Memory B cell (primary cell): Measurements from ENCODE around the gene PAQR7.
"Not testable (repeated sequence)": the region's sequence is repeated elsewhere in the genome, so short reads cannot be mapped to it uniquely, and the experiment has no call there.

ENCODE experiments used
- ATAC-seq: fragments of 150-1000 bp; cut with Tn5 transposase; 2 replicates; pipeline ENCODE4 v1.10.0; 2021; ENCODE audit warnings: low read depth, mild to moderate bottlenecking, moderate library complexity
- DNase-seq, 2 donors: peaks; one replicate each; pipeline ENCODE4 v3.0.0; 2022; ENCODE audit warnings: low spot score in 2 of 2
- H3K27ac Mint-ChIP-seq: one replicate; pipeline ENCODE4 v1.8.0; 2022; ENCODE audit warnings: mild to moderate bottlenecking, moderate library complexity, mixed read lengths
- H3K27me3 Mint-ChIP-seq: one replicate; pipeline ENCODE4 v1.8.0; 2022; ENCODE audit warnings: mixed read lengths
- H3K36me3 Mint-ChIP-seq: one replicate; pipeline ENCODE4 v1.8.0; 2022; ENCODE audit warnings: mild to moderate bottlenecking, mixed read lengths
- H3K4me1 Mint-ChIP-seq: one replicate; pipeline ENCODE4 v1.8.0; 2022; ENCODE audit warnings: mixed read lengths
- H3K4me3 Mint-ChIP-seq: one replicate; pipeline ENCODE4 v1.8.0; 2022; ENCODE audit warnings: mild to moderate bottlenecking, moderate library complexity, mixed read lengths
- H3K9me3 Mint-ChIP-seq: one replicate; pipeline ENCODE4 v1.8.0; 2022; ENCODE audit warnings: mixed read lengths

Gene PAQR7

GRCh38 chr1:25858906-25859789 lies 16.4 kb downstream of the PAQR7 start, which contains the start of gene AUNIP:
TSS of gene AUNIP (minus strand) at chr1:25859457. CDS start at chr1:25859357, 100 bp downstream.
- Mint-ChIP-seq H3K9me3 (no peaks in the 10 kb centered on the region), H3K27ac (peak within 1 kb of the TSS; percentile 92), H3K36me3 (peaks cover 7% of the 10 kb centered on the region), H3K4me1 (peaks cover 13% of the 10 kb centered on the region), H3K27me3 (peaks cover 1% of the 10 kb centered on the region), H3K4me3 (peak within 1 kb of the TSS; percentile 89)
- DNase-seq = peak; percentile 85 to 86
- ATAC-seq = peak; percentile 95

- Mint-ChIP-seq H3K9me3 (no peaks in the 10 kb centered on the region), H3K27me3 (peaks cover 1% of the 10 kb centered on the region), H3K4me1 (peaks cover 13% of the 10 kb centered on the region), H3K4me3 (peak overlapping the region; percentile 89), H3K27ac (no peak overlapping the region), H3K36me3 (peaks cover 7% of the 10 kb centered on the region)
- ATAC-seq = no peak
- DNase-seq = no peak
Measured at GRCh38 chr1:25858494-25858893, 17.0 kb downstream of the PAQR7 start.

GRCh38 chr1:25856856-25857255 lies 18.7 kb downstream of the PAQR7 start:
- Mint-ChIP-seq H3K4me1 (peaks cover 13% of the 10 kb centered on the region), H3K9me3 (no peaks in the 10 kb centered on the region), H3K27me3 (peaks cover 1% of the 10 kb centered on the region), H3K36me3 (no peaks in the 10 kb centered on the region), H3K27ac (no peak overlapping the region), H3K4me3 (no peak overlapping the region)
- no peak for ATAC-seq
- no peak for DNase-seq

- peaks cover 9% of the 10 kb centered on the region for H3K4me1 Mint-ChIP-seq
- H3K27me3 Mint-ChIP-seq = peaks cover 1% of the 10 kb centered on the region
- H3K27ac Mint-ChIP-seq = no peak overlapping the region
- H3K9me3 Mint-ChIP-seq = peaks cover 3% of the 10 kb centered on the region
- H3K36me3 Mint-ChIP-seq = no peaks in the 10 kb centered on the region
- DNase-seq (no peak), ATAC-seq (no peak)
- H3K4me3 Mint-ChIP-seq = no peak overlapping the region
Measured at GRCh38 chr1:25854554-25854953, 21.0 kb downstream of the PAQR7 start.

GRCh38 chr1:25848531-25848930 lies 27.0 kb downstream of the PAQR7 start:
- H3K36me3 Mint-ChIP-seq = no peaks in the 10 kb centered on the region
- H3K4me3 Mint-ChIP-seq = no peak overlapping the region
- peaks cover 8% of the 10 kb centered on the region for H3K4me1 Mint-ChIP-seq
- DNase-seq (no peak), ATAC-seq (no peak)
- no peaks in the 10 kb centered on the region for H3K27me3 Mint-ChIP-seq
- no peak overlapping the region for H3K27ac Mint-ChIP-seq
- H3K9me3 Mint-ChIP-seq = peaks cover 3% of the 10 kb centered on the region

GRCh38 chr1:25847929-25848328 lies 27.6 kb downstream of the PAQR7 start:
- Mint-ChIP-seq H3K36me3 (no peaks in the 10 kb centered on the region), H3K4me3 (no peak overlapping the region), H3K9me3 (peaks cover 3% of the 10 kb centered on the region), H3K27me3 (no peaks in the 10 kb centered on the region), H3K27ac (no peak overlapping the region), H3K4me1 (peaks cover 8% of the 10 kb centered on the region)
- DNase-seq (no peak), ATAC-seq (no peak)

GRCh38 chr1:25845664-25846063 lies 29.8 kb downstream of the PAQR7 start:
- ATAC-seq = no peak
- DNase-seq = no peak
- H3K9me3 Mint-ChIP-seq = no peaks in the 10 kb centered on the region
- no peak overlapping the region for H3K27ac Mint-ChIP-seq
- no peaks in the 10 kb centered on the region for H3K36me3 Mint-ChIP-seq
- H3K4me3 Mint-ChIP-seq = no peak overlapping the region
- H3K4me1 Mint-ChIP-seq = peaks cover 8% of the 10 kb centered on the region
- H3K27me3 Mint-ChIP-seq = no peaks in the 10 kb centered on the region

- ATAC-seq (no peak), DNase-seq (no peak)
- Mint-ChIP-seq H3K27ac (no peak overlapping the region), H3K9me3 (peaks cover 4% of the 10 kb centered on the region), H3K4me1 (peaks cover 8% of the 10 kb centered on the region), H3K4me3 (no peak overlapping the region), H3K36me3 (no peaks in the 10 kb centered on the region), H3K27me3 (no peaks in the 10 kb centered on the region)
Measured at GRCh38 chr1:25844536-25845337, 30.8 kb downstream of the PAQR7 start.

- Mint-ChIP-seq H3K27ac (no peak overlapping the region), H3K36me3 (no peaks in the 10 kb centered on the region), H3K27me3 (no peaks in the 10 kb centered on the region), H3K4me3 (no peak overlapping the region), H3K4me1 (peaks cover 8% of the 10 kb centered on the region), H3K9me3 (peaks cover 4% of the 10 kb centered on the region)
- no peak for ATAC-seq
- DNase-seq = no peak
Measured at GRCh38 chr1:25843483-25843882, 32.0 kb downstream of the PAQR7 start.

GRCh38 chr1:25839808-25840207 lies 35.7 kb downstream of the PAQR7 start:
- H3K27ac Mint-ChIP-seq = not testable (repeated sequence)

GRCh38 chr1:25837262-25837875 lies 38.1 kb downstream of the PAQR7 start:
- no peak for DNase-seq
- peaks cover 3% of the 10 kb centered on the region for H3K36me3 Mint-ChIP-seq
- no peak overlapping the region for H3K27ac Mint-ChIP-seq
- peaks cover 4% of the 10 kb centered on the region for H3K9me3 Mint-ChIP-seq
- no peaks in the 10 kb centered on the region for H3K27me3 Mint-ChIP-seq
- no peaks in the 10 kb centered on the region for H3K4me1 Mint-ChIP-seq
- ATAC-seq = no peak
- no peak overlapping the region for H3K4me3 Mint-ChIP-seq

More at GRCh38 chr1:25839808-25840207, 35.7 kb downstream of the PAQR7 start:
- not testable (repeated sequence) for H3K36me3 Mint-ChIP-seq, H3K4me1 Mint-ChIP-seq, ATAC-seq, H3K27me3 Mint-ChIP-seq, DNase-seq, H3K4me3 Mint-ChIP-seq, H3K9me3 Mint-ChIP-seq

GRCh38 chr1:25836695-25837094 lies 38.8 kb downstream of the PAQR7 start:
- DNase-seq = no peak
- no peak overlapping the region for H3K27ac Mint-ChIP-seq
- no peaks in the 10 kb centered on the region for H3K4me1 Mint-ChIP-seq
- peaks cover 4% of the 10 kb centered on the region for H3K9me3 Mint-ChIP-seq
- H3K36me3 Mint-ChIP-seq = peaks cover 3% of the 10 kb centered on the region
- no peak for ATAC-seq
- H3K27me3 Mint-ChIP-seq = no peaks in the 10 kb centered on the region
- no peak overlapping the region for H3K4me3 Mint-ChIP-seq

GRCh38 chr1:25834894-25835293 lies 40.6 kb downstream of the PAQR7 start:
- peaks cover 1% of the 10 kb centered on the region for H3K9me3 Mint-ChIP-seq
- no peaks in the 10 kb centered on the region for H3K27me3 Mint-ChIP-seq
- no peak overlapping the region for H3K4me3 Mint-ChIP-seq
- H3K27ac Mint-ChIP-seq = no peak overlapping the region
- DNase-seq (no peak), ATAC-seq (no peak)
- peaks cover 10% of the 10 kb centered on the region for H3K36me3 Mint-ChIP-seq
- H3K4me1 Mint-ChIP-seq = no peaks in the 10 kb centered on the region

GRCh38 chr1:25833158-25833557 lies 42.4 kb downstream of the PAQR7 start:
- Mint-ChIP-seq H3K27me3 (no peaks in the 10 kb centered on the region), H3K9me3 (no peaks in the 10 kb centered on the region), H3K36me3 (peaks cover 17% of the 10 kb centered on the region), H3K27ac (no peak overlapping the region), H3K4me1 (no peaks in the 10 kb centered on the region), H3K4me3 (no peak overlapping the region)
- DNase-seq = no peak
- ATAC-seq = no peak
